T-helper 1 cell treated with Interleukin-12 subunit alpha and Interleukin-12 subunit beta and Interleukin-4 antibody, amounts not matched to agents 30 ng/mL and 1 ng/mL, for 36 hours (primary cell): ENCODE results near the gene ZBTB25. TPM values are rescaled to one million over a fixed set of nuclear protein-coding genes. Genes with fewer than 3 reads are reported as not detected.

Experiments
- intact Hi-C: fragments of 100-400 bp; cut with micrococcal nuclease; formaldehyde crosslinking; loops from one replicate; pipeline ENCODE4 v1.15.1; 2024
- total RNA-seq: library from RNA; stranded (reverse); gene quantifications from 2 replicates; pipeline ENCODE4 v1.2.3, GENCODE V29; 2022

The ZBTB25 gene
- total RNA-seq, 1 donor from 2014 or later, result 28.3 TPM

DNA sequence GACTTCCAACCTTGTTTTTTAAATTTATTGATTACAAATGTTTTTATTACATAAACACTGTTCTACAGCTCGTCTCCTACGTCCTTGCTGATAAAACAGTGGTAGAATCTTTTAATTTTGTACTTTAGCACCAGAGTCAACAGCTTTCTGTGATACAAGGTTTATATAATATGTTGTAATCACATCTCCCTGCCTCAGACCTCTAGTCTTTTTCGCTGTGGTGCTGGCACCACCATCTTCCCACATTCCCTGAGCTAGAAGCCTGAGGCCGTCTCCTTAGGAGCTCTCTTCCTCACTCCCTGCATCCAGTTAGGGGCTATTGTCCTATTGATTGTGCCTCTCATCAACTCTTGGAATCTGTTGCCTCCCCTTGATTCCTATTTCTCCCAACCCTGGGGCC lies 98.3 kb downstream of the ZBTB25 start:
- intact Hi-C loops, result no loop called here

DNA sequence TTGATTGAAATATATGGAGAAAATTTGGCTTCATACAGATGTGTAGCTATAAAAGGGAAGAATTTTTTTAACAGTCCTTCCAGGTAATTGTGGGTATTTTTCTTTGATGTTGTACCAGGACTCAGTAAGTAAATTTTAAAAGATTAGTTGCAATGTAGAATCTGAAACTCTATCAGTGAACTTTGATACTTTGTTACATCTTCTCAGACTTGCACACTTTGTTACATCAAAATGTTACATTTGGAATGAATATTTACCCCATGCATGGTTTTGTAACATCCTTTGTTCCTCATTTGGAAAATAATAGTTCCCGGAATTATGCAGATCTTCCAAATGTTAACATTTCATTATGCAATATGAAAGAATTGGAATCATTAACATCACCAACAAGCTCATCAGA lies 101.7 kb downstream of the ZBTB25 start:
- intact Hi-C loops, result no loop called here

DNA sequence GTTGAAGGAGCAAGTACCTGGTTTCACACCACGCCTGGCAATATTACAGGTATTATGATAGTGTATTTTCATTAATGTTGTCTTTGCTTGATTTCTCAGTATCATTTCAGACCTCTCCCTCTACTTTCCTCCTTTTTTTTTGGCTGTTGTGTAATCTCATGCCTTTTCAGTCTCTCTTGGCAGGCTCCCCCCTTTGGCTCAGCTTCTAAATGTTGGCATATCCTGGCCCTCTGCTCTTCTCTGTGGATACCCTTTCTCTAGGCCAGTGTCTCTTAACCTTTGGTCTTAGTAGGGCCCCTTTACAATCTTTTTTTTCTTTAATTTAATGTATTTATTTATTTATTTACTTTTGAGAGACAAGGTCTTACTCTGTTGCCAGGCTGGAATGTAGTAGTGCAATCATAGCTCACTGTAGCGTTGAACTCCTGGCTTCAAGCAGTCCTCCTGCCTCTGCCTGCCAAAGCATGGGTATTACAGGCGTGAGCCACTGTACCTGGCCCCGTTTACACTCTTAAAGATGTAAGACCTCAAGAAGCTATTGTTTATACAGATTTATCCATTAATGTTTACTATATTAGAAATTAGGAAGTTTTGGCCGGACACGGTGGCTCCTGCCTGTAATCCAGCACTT lies 102.7 kb downstream of the ZBTB25 start:
- intact Hi-C loops, result no loop called here

Other genes starting within 250 kb of the ZBTB25 start
- 0.05 and 0.25 TPM in 2 replicates for gene ESR2, start 209.5 kb downstream of the ZBTB25 start, total RNA-seq
- gene MTHFD1, start 115.5 kb downstream of the ZBTB25 start, total RNA-seq, result 168 and 172 TPM in 2 replicates
- 1.8 TPM in 2 replicates for gene AKAP5, start 38.3 kb downstream of the ZBTB25 start, total RNA-seq
- 77.6 and 78.4 TPM in 2 replicates for gene ZBTB1, start 932 bp upstream of the ZBTB25 start, total RNA-seq
- gene HSPA2, start 36.9 kb upstream of the ZBTB25 start, total RNA-seq, result 3.7 and 4.7 TPM in 2 replicates
- gene PPP1R36, start 46.1 kb upstream of the ZBTB25 start, total RNA-seq, result 0.20 TPM in 1 of 2 replicates, not detected in the other
- gene PLEKHG3, start 200.6 kb upstream of the ZBTB25 start, total RNA-seq, result 53.8 and 54.4 TPM in 2 replicates